HFF-Myc (cell line): ENCODE data around the gene TMEM61.

Experiments
- DNase-seq: peaks from one replicate; pipeline ENCODE4 v3.0.0-alpha.2; 2011; ENCODE audit warnings: low read depth; ENCODE audit errors: extremely low read depth
- H3K4me3 ChIP-seq: replicated peaks from 2 replicates; pipeline ENCODE4 v1.5.1; 2011; ENCODE audit warnings: low read depth, mild to moderate bottlenecking, control low read depth, low read length
- TF ChIP-seq, protein P1 (sequence below): IDR thresholded peaks from 2 replicates; pipeline ENCODE4 v1.5.1; 2012; ENCODE audit warnings: mild to moderate bottlenecking, low read depth, low read length, control low read depth; ENCODE audit errors: missing control alignments

Gene TMEM61

DNA sequence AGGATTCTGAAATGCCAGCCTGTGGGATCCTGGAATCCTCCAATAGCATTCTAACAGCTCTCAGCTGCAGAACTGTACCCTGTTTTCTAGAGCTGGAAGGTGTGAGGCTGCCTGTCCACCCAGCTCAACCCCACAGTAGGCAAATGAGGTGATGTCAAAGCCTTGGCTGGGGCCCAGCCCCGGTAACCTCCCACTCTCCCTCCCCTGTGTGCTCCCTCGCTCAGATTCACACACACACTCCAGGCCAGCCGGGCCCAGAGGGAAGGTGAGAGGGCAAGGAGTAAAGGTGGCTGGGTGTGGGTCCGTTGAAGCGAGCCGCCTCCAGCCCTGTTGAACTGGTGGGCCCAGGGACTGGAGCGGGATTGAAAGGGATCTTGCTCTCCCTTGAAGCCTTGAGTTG is 18.2 kb downstream of the TMEM61 start, which contains the start of gene BSND:
TSS of gene BSND (plus strand) at position 257 of the 400 bp plus-strand sequence. CDS start 254 bp downstream, outside the sequence.
- no peak for DNase-seq

DNA sequence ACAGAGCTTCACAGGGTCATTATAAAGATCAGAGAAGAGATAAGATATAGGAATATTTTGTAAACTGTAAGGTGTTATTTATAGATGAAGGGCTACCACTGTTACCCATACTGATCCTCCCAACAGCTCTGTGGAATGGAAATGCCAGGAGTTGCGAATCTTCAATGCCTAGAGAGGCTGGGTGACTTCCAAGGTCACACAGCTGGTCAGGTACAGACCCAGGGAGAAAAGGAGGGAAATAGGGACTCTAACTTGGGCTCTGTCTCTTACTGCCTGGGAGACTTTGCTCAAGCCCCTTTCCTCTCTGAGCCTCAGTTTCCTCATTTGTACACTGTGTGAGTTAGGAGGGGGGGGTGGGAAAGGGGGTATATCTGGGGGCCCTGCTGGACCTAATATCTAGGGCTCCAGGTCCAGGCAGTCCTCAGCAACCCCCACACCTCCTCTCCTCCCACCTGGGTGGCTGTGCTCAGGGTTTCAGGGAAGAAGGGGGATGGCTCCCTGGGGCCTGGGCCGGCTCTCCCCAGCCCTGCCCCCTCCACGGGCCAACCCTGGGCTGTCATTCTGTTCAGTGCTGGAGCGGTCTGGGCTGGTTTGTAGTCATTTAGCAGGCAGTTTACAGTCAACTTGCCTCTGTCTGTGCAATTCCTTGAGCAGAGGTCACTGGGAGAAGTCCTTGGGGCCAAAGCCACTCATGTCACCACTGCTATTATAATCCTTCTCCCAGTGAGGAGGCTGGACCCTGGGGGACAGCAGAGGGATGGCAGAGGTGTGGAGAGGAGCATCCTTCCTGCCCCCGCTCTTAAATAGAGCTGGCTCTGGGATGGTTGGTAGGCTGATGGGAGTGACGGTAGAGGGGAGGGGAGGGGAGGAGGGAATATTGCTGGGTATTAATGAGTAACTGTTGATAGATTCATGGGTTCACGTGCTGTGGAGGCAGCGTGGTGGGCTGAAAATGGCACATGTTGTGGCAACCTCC is 20.0 kb downstream of the TMEM61 start:
- no peak overlapping the region for H3K4me3 ChIP-seq
- no peak for DNase-seq
- TF ChIP-seq, protein P1, sequence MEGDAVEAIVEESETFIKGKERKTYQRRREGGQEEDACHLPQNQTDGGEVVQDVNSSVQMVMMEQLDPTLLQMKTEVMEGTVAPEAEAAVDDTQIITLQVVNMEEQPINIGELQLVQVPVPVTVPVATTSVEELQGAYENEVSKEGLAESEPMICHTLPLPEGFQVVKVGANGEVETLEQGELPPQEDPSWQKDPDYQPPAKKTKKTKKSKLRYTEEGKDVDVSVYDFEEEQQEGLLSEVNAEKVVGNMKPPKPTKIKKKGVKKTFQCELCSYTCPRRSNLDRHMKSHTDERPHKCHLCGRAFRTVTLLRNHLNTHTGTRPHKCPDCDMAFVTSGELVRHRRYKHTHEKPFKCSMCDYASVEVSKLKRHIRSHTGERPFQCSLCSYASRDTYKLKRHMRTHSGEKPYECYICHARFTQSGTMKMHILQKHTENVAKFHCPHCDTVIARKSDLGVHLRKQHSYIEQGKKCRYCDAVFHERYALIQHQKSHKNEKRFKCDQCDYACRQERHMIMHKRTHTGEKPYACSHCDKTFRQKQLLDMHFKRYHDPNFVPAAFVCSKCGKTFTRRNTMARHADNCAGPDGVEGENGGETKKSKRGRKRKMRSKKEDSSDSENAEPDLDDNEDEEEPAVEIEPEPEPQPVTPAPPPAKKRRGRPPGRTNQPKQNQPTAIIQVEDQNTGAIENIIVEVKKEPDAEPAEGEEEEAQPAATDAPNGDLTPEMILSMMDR = no peak

More for the DNA sequence above, 18.2 kb downstream of the TMEM61 start, which contains the start of gene BSND:
- TF ChIP-seq, protein P1 = no peak
- H3K4me3 ChIP-seq = no peak within 1 kb of the TSS

DNA sequence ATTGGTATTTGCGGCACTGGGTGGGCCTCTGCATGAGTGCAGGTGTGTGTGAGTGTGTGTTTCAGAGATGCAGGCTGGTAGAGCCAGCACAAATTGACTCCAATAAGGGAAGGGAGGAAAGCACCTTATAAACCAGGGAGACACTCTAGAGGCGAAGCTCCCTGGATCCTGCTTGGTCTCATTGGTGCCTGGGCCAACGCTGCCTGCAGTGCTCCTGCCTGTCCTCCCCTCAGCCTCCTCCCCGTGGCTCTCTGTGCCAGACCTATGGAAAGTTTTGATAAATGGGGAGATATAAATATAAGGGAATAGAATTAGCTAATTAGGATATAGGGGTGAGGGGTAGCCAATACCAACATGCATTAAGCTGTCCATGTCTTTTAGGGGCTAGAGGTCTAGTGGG is 20.9 kb downstream of the TMEM61 start:
- no peak overlapping the region for H3K4me3 ChIP-seq
- TF ChIP-seq, protein P1 = no peak
- DNase-seq = no peak

DNA sequence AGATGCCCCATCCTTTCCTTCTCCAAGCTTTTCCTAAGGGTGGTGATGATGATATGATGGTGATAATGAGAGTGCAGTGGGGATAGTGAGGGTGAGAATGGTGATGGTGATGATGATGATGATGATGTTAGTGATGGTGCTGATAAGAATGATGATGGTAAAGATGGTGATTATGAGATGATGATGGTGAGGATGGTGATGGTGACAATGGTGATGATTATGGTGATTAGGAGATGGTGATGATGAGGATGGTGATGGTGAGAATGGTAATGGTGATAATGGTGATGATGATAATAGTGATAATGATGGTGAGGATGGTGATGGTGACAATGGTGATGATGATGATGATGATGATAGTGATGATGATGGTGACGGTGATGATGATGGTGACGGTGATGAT is 22.3 kb downstream of the TMEM61 start:
- TF ChIP-seq, protein P1 = no peak
- H3K4me3 ChIP-seq = no peak overlapping the region
- DNase-seq = no peak

DNA sequence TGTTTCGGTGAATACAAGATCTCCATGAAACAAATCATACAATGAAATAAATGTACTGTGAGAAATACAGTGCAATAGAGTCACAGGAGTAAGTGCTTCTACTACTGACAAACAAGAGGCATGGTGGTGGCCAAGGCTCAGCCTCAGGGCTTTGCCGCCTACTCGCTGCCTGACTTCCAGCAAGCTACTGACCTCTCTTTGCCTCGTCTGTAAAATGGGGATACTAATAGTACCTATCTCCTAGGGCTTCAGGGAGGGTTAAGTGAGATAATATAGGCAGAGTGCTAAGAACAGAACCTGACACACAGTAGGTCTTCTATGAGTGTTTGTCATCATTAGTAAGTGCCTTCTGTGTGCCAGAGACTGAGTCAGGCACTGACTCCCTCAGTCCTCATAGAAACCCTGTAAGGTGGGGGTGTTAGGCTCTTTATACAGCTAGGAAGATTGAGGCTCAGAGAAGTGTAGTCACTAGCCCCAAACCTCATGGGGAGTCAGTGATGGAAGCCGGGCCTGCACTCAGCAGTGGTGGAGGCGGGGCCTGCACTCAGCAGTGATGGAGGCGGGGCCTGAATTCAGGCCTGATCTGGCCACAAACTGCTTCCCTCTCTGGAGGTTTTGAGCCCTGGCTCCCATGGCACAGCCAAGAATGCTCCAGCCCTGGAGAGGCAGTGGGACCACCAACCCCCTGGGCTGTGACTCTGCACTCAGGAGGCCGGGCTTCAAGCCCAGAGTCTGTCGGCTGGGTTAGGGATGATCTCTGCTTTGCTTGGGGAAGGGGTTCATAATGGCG is 25.1 kb downstream of the TMEM61 start:
- H3K4me3 ChIP-seq = no peak overlapping the region
- DNase-seq = no peak
- TF ChIP-seq, protein P1 = no peak

DNA sequence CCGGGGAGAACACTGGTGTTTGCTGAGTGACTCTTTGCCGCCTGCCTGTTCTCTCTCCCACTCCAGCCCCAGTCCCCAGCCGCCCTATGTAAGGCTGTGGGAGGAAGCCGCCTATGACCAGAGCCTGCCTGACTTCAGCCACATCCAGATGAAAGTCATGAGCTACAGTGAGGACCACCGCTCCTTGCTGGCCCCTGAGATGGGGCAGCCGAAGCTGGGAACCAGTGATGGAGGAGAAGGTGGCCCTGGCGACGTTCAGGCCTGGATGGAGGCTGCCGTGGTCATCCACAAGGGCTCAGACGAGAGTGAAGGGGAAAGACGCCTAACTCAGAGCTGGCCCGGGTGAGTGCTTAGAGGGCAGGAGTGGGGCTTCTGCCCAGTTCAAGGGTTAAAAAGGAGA is 26.5 kb downstream of the TMEM61 start:
- DNase-seq = no peak
- TF ChIP-seq, protein P1 = no peak

More for the DNA sequence above, 26.5 kb downstream of the TMEM61 start:
- H3K4me3 ChIP-seq = no peak overlapping the region
